ENCODE measurements around the gene RUNX1. TPM values are rescaled to one million over a fixed set of nuclear protein-coding genes. Genes with fewer than 3 reads are reported as not detected.

The RUNX1 gene
- total RNA-seq, 2 donors from 2014 or later, result 21.3 to 23.0 TPM

DNA sequence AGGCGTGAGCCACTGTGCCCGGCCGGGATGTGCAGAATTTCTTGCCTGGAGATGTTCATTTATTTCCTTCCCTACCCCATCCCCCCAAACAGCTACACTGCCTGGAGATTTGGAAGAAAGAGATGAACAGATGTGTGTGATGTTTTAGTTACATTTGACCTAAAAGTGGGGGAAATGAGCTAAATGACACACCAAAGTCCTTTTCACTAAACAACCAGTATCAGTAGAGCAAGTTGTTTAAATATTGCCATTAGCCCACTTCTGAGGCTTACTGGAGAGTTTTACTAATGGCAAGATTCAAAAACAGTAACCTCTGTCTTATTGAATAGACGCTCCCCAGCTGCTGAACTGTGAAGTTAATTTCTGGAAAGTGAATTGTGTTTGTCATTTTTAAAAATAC, 100.1 kb downstream of the RUNX1 start:
- TF ChIP-seq, protein P1, sequence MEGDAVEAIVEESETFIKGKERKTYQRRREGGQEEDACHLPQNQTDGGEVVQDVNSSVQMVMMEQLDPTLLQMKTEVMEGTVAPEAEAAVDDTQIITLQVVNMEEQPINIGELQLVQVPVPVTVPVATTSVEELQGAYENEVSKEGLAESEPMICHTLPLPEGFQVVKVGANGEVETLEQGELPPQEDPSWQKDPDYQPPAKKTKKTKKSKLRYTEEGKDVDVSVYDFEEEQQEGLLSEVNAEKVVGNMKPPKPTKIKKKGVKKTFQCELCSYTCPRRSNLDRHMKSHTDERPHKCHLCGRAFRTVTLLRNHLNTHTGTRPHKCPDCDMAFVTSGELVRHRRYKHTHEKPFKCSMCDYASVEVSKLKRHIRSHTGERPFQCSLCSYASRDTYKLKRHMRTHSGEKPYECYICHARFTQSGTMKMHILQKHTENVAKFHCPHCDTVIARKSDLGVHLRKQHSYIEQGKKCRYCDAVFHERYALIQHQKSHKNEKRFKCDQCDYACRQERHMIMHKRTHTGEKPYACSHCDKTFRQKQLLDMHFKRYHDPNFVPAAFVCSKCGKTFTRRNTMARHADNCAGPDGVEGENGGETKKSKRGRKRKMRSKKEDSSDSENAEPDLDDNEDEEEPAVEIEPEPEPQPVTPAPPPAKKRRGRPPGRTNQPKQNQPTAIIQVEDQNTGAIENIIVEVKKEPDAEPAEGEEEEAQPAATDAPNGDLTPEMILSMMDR (IDR thresholded peaks at IDR 0.05), result no peak
- Histone ChIP-seq H3K4me1 (no peaks in the 10 kb centered on the region), H3K9ac (ENCODE audit: low read depth in 2 of 2, low read length in 2 of 2) (no peak overlapping the region), H3K4me3 (no peak overlapping the region), H3K27me3 (no peaks in the 10 kb centered on the region), H3K27ac (no peak overlapping the region), H3K9me3 (no peaks in the 10 kb centered on the region), H3K36me3 (no peaks in the 10 kb centered on the region)
- intact Hi-C loops (cut with DNase I), result no loop called here
- no peak for DNase-seq

DNA sequence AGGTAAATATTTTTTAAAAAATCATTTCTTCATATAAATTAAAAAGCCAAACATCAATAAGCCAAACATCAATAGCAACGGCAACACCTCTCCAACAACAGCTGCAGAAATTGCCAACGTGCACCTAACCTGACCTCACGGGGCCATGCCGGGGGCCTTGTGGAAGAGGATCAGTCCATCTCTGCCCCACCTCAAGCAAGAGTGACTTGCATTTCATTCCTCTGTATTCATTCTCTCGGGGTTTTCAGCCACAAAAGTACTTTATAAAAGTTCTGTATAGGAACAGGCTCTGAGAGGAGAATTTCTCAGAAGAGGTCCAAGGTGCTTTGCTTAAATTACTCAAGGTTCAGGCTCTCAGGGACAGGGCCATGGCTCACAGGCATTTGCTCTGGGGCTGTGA, 100.9 kb downstream of the RUNX1 start:
- intact Hi-C loops (cut with DNase I), result no loop called here
- Histone ChIP-seq H3K9me3 (no peaks in the 10 kb centered on the region), H3K27me3 (no peaks in the 10 kb centered on the region), H3K4me1 (no peaks in the 10 kb centered on the region), H3K4me3 (no peak overlapping the region), H3K36me3 (no peaks in the 10 kb centered on the region), H3K9ac (ENCODE audit: low read depth in 2 of 2, low read length in 2 of 2) (no peak overlapping the region), H3K27ac (no peak overlapping the region)
- TF ChIP-seq, protein P1 (IDR thresholded peaks at IDR 0.05), result no peak
- no peak for DNase-seq

DNA sequence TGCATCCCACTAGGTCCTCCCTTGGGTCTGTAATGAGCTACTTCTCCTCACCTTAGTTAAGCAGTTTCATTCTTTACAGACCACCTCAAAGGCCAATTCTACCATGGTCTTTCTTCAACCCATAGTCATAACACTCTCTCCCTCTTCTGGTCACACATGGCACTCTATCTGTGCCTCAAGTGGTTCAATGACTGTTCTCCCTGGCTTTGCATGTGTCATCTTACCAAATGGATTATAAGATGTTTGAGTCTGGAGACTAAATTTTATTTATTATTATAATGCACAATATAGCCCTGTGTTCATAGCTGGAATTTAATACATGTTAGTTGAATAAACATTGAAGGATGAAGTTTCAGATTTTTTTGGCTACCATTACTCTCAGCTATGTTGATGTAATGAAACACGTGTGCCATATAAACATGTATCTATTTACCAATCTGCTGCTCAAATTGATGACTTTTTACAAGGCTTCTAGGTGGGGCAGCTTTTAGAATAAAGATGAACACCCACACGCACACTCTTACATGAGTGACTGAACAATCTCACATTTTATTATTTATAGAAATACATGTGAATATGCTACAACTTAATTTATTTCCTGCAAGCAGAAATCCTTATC, 102.1 kb downstream of the RUNX1 start:
- Histone ChIP-seq H3K27ac (no peak overlapping the region), H3K9ac (ENCODE audit: low read depth in 2 of 2, low read length in 2 of 2) (no peak overlapping the region), H3K4me1 (no peaks in the 10 kb centered on the region), H3K27me3 (no peaks in the 10 kb centered on the region), H3K4me3 (no peak overlapping the region), H3K9me3 (no peaks in the 10 kb centered on the region), H3K36me3 (no peaks in the 10 kb centered on the region)
- intact Hi-C loops (cut with DNase I), result no loop called here
- TF ChIP-seq, protein P1 (IDR thresholded peaks at IDR 0.05), result no peak
- no peak for DNase-seq

DNA sequence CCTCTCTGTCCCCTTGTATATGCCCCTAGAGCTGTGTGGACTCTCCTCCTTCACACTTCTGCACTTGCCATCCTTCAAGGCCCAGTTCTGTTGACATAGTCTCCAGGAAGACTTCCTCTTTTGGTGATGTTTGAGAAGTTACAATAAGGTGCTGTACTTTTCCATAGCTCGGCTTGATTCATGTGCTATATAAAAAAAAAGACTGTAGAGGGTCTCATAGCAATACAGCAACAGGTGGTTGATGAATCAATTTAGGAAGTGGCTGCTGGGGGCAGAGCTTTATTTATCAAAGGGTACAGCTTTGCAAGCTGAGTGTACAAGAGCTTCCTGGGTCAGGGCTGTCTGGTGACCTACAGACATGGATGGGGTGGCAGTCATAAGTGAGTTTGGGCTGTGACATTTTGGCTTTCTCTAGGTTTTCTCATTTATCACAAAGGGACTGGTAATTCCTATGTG, 102.7 kb downstream of the RUNX1 start:
- Histone ChIP-seq H3K27me3 (no peaks in the 10 kb centered on the region), H3K27ac (no peak overlapping the region), H3K9ac (ENCODE audit: low read depth in 2 of 2, low read length in 2 of 2) (no peak overlapping the region), H3K4me3 (no peak overlapping the region), H3K36me3 (no peaks in the 10 kb centered on the region), H3K4me1 (no peaks in the 10 kb centered on the region), H3K9me3 (no peaks in the 10 kb centered on the region)
- TF ChIP-seq, protein P1 (IDR thresholded peaks at IDR 0.05), result no peak
- no peak for DNase-seq
- intact Hi-C loops (cut with DNase I), result no loop called here

- TF ChIP-seq, protein P1 (IDR thresholded peaks at IDR 0.05), result no peak
- no peak for DNase-seq
These were observed 103.8 kb downstream of the RUNX1 start for GRCh38 chr21:34945288-34945687.

More at GRCh38 chr21:34945288-34945687, 103.8 kb downstream of the RUNX1 start:
- intact Hi-C loops (cut with DNase I), result no loop called here
- Histone ChIP-seq H3K9me3 (no peaks in the 10 kb centered on the region), H3K4me3 (no peak overlapping the region), H3K27me3 (no peaks in the 10 kb centered on the region), H3K4me1 (no peaks in the 10 kb centered on the region), H3K27ac (no peak overlapping the region), H3K9ac (ENCODE audit: low read depth in 2 of 2, low read length in 2 of 2) (no peak overlapping the region), H3K36me3 (no peaks in the 10 kb centered on the region)
